Fibroblast of lung (primary cell): ENCODE results near the gene PCYT1B.

Experiments
- EZH2 ChIP-seq: IDR thresholded peaks from 2 replicates; pipeline ENCODE4 v1.5.1; 2012; ENCODE audit warnings: low read length, control low read depth, mild to moderate bottlenecking; ENCODE audit errors: missing control alignments
- TF ChIP-seq, protein P1 (sequence below), 2 donors: IDR thresholded peaks in 1 of 2; conservative IDR thresholded peaks in 1 of 2; 1 replicate in 1 of 2; 2 replicates in 1 of 2; pipeline ENCODE4 v1.5.1; 2011 to 2012; ENCODE audit warnings: low read length in 2 of 2, control low read depth in 1 of 2, inconsistent platforms in 1 of 2, low read depth in 1 of 2, mild to moderate bottlenecking in 1 of 2

DNA sequence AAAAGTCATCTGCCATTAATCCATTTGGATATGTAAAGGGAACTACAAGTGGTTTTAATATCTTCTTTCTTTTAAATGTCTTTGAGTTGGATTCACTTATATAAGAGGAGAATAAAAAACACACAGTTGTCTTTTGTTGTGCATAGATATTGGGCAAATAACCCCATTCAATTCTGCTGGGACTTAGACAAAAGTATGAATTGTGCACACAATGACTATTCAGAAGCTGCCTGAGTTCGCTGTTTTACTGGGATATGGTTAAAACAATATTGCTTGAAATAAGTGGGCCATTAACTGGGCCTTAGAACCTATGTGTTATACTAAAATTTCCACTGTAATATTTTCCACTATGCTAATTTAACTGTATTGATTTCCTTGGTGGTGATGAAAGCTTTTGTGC, 71.7 kb downstream of the PCYT1B start:
- TF ChIP-seq, protein P1, sequence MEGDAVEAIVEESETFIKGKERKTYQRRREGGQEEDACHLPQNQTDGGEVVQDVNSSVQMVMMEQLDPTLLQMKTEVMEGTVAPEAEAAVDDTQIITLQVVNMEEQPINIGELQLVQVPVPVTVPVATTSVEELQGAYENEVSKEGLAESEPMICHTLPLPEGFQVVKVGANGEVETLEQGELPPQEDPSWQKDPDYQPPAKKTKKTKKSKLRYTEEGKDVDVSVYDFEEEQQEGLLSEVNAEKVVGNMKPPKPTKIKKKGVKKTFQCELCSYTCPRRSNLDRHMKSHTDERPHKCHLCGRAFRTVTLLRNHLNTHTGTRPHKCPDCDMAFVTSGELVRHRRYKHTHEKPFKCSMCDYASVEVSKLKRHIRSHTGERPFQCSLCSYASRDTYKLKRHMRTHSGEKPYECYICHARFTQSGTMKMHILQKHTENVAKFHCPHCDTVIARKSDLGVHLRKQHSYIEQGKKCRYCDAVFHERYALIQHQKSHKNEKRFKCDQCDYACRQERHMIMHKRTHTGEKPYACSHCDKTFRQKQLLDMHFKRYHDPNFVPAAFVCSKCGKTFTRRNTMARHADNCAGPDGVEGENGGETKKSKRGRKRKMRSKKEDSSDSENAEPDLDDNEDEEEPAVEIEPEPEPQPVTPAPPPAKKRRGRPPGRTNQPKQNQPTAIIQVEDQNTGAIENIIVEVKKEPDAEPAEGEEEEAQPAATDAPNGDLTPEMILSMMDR (conservative IDR thresholded peaks at IDR 0.05 in 1 of 2, IDR thresholded peaks at IDR 0.05 in 1 of 2; ENCODE audit: low read depth in 1 of 2, low read length in 2 of 2) = no peak
- no peak for TF ChIP-seq EZH2
